Astrocyte (in vitro differentiated cells and primary cell): ENCODE results near the gene NCBP1. TPM values are rescaled to one million over a fixed set of nuclear protein-coding genes. Genes with fewer than 3 reads are reported as not detected.

Source experiments
- DNase-seq: peaks from one replicate; pipeline ENCODE4 v3.0.0-alpha.2; 2010; ENCODE audit warnings: low read depth
- FAIRE-seq: peaks from 2 replicates; lab custom pipeline; 2011; peaks lifted over from hg19 to GRCh38; lab: Jason Lieb, UNC
- H2AFZ ChIP-seq: 2 replicates; pipeline ENCODE4 v1.6.0; 2012; ENCODE audit warnings: low read depth, low read length, inconsistent platforms
- H3K27ac ChIP-seq: 2 replicates; pipeline ENCODE4 v1.5.1; 2011; ENCODE audit warnings: low read depth, low read length, inconsistent platforms
- H3K27me3 ChIP-seq: 2 replicates; pipeline ENCODE4 v1.6.0; 2011; ENCODE audit warnings: low read length, inconsistent platforms; ENCODE audit not compliant: insufficient read depth
- H3K36me3 ChIP-seq: 2 replicates; pipeline ENCODE4 v1.5.1; 2011; ENCODE audit warnings: low read length, inconsistent platforms; ENCODE audit not compliant: insufficient read depth
- H3K4me1 ChIP-seq: 2 replicates; pipeline ENCODE4 v1.5.1; 2011; ENCODE audit warnings: low read length, inconsistent platforms; ENCODE audit not compliant: insufficient read depth
- H3K4me2 ChIP-seq: 2 replicates; pipeline ENCODE4 v1.6.0; 2012; ENCODE audit warnings: low read length, inconsistent platforms
- H3K4me3 ChIP-seq: 2 replicates; pipeline ENCODE4 v1.5.1; 2011; ENCODE audit warnings: low read depth, mild to moderate bottlenecking, low read length, inconsistent platforms; ENCODE audit not compliant: insufficient read depth
- H3K79me2 ChIP-seq: 2 replicates; pipeline ENCODE4 v1.6.0; 2012; ENCODE audit warnings: mild to moderate bottlenecking, low read length, inconsistent platforms; ENCODE audit not compliant: insufficient read depth
- H3K9ac ChIP-seq: 2 replicates; pipeline ENCODE4 v1.6.0; 2012; ENCODE audit warnings: mild to moderate bottlenecking, low read length, inconsistent platforms
- H3K9me3 ChIP-seq: 2 replicates; pipeline ENCODE4 v1.5.1; 2012; ENCODE audit warnings: low read depth, mild to moderate bottlenecking, low read length, inconsistent platforms; ENCODE audit not compliant: insufficient read depth
- H4K20me1 ChIP-seq: 2 replicates; pipeline ENCODE4 v1.6.0; 2012; ENCODE audit warnings: low read length, inconsistent platforms; ENCODE audit not compliant: insufficient read depth
- H3K27ac Mint-ChIP-seq: one replicate; pipeline ENCODE4 v1.8.0; 2021; ENCODE audit warnings: mild to moderate bottlenecking, mixed read lengths; ENCODE audit not compliant: unreplicated experiment
- H3K27me3 Mint-ChIP-seq: one replicate; pipeline ENCODE4 v1.8.0; 2021; ENCODE audit warnings: low read depth, mixed read lengths; ENCODE audit not compliant: unreplicated experiment
- H3K36me3 Mint-ChIP-seq: one replicate; pipeline ENCODE4 v1.8.0; 2021; ENCODE audit warnings: low read depth, mixed read lengths; ENCODE audit not compliant: unreplicated experiment
- H3K4me1 Mint-ChIP-seq: one replicate; pipeline ENCODE4 v1.8.0; 2021; ENCODE audit warnings: low read depth, mixed read lengths; ENCODE audit not compliant: unreplicated experiment
- H3K4me3 Mint-ChIP-seq: one replicate; pipeline ENCODE4 v1.8.0; 2021; ENCODE audit warnings: mild to moderate bottlenecking, moderate library complexity, mixed read lengths; ENCODE audit not compliant: unreplicated experiment
- H3K9me3 Mint-ChIP-seq: one replicate; pipeline ENCODE4 v1.8.0; 2021; ENCODE audit warnings: mild to moderate bottlenecking, mixed read lengths; ENCODE audit not compliant: unreplicated experiment
- CTCF ChIP-seq: IDR thresholded peaks from 2 replicates; pipeline ENCODE4 v1.5.1; 2011; ENCODE audit warnings: low read depth, mild to moderate bottlenecking, inconsistent platforms, low read length, moderate library complexity; ENCODE audit not compliant: insufficient read depth
- EZH2 ChIP-seq: IDR thresholded peaks from 2 replicates; pipeline ENCODE4 v1.6.1; 2012; ENCODE audit warnings: mild to moderate bottlenecking, low read length, inconsistent platforms; ENCODE audit not compliant: insufficient read depth
- total RNA-seq: library from RNA; stranded (reverse); gene quantifications from 2 replicates; pipeline ENCODE4 v1.2.1, GENCODE V29; 2021

The NCBP1 gene
- total RNA-seq, 1 donor from 2014 or later = 43.0 TPM

DNA sequence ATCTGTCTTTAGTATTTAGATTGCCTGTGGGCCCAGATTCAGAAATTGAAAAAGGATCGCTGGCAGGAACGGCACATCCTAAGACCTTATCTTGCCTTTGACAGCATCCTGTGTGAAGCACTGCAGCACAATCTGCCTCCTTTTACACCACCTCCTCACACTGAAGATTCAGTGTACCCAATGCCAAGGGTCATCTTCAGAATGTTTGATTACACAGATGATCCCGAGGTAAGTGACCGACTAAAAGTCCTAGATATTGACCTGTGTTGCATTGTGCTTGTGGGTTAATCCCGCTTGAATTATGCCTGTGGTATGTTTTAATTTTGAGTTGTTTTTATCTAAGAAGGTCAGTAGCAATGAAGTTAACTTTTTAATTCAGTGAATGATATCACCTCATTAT lies 14.4 kb downstream of the NCBP1 start:
- Histone ChIP-seq H3K9me3 (no peaks in the 10 kb centered on the region), H4K20me1 (peaks cover 16% of the 10 kb centered on the region), H3K36me3 (peaks cover 46% of the 10 kb centered on the region), H3K27me3 (no peaks in the 10 kb centered on the region), H3K4me1 (no peaks in the 10 kb centered on the region), H3K79me2 (peaks cover 2% of the 10 kb centered on the region), H3K4me2 (no peak overlapping the region), H3K9ac (no peak overlapping the region), H2AFZ (no peak overlapping the region), H3K27ac (no peak overlapping the region), H3K4me3 (no peak overlapping the region)
- no peak for TF ChIP-seq EZH2
- TF ChIP-seq CTCF = no peak
- H3K4me1 Mint-ChIP-seq = no peaks in the 10 kb centered on the region
- H3K4me3 Mint-ChIP-seq = no peak overlapping the region
- no peaks in the 10 kb centered on the region for H3K27me3 Mint-ChIP-seq
- no peak overlapping the region for H3K27ac Mint-ChIP-seq
- DNase-seq = no peak
- peak; percentile 65 for FAIRE-seq
- H3K36me3 Mint-ChIP-seq = peaks cover 7% of the 10 kb centered on the region
- no peaks in the 10 kb centered on the region for H3K9me3 Mint-ChIP-seq

DNA sequence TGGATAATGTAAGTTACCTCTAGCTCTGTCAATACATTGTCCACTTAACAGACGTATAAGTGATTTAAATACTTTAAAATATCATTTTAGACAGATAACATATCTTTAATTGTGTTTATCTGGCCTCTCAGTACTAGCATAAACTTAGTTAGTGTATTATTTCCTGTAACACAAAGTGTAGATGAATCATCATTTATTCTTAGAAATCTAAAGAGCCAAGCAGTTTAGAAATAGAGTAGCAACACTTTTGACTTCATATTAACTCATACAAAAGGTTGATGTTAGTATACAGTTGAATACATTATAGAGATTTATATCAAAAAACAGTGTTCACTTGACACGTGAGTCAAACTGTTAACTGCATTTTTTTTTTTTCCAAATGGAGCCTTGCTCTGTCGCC lies 18.0 kb downstream of the NCBP1 start:
- peaks cover 12% of the 10 kb centered on the region for H3K36me3 Mint-ChIP-seq
- no peak overlapping the region for H3K4me3 ChIP-seq

More for the DNA sequence above, 18.0 kb downstream of the NCBP1 start:
- peaks cover 10% of the 10 kb centered on the region for H4K20me1 ChIP-seq
- no peak overlapping the region for H3K27ac Mint-ChIP-seq
- H3K4me3 Mint-ChIP-seq = no peak overlapping the region
- no peaks in the 10 kb centered on the region for H3K4me1 Mint-ChIP-seq
- no peaks in the 10 kb centered on the region for H3K9me3 ChIP-seq
- H3K27me3 Mint-ChIP-seq = no peaks in the 10 kb centered on the region
- H3K4me2 ChIP-seq = no peak overlapping the region
- no peaks in the 10 kb centered on the region for H3K4me1 ChIP-seq
- FAIRE-seq (no peak), DNase-seq (no peak)
- no peak overlapping the region for H3K27ac ChIP-seq
- no peaks in the 10 kb centered on the region for H3K9me3 Mint-ChIP-seq
- TF ChIP-seq EZH2 (no peak), CTCF (no peak)
- H3K27me3 ChIP-seq = no peaks in the 10 kb centered on the region
- H3K79me2 ChIP-seq = peaks cover 2% of the 10 kb centered on the region
- H2AFZ ChIP-seq = no peak overlapping the region
- no peak overlapping the region for H3K9ac ChIP-seq
- peaks cover 53% of the 10 kb centered on the region for H3K36me3 ChIP-seq
